ENCODE results near the gene KLK2.

Gene KLK2

DNA sequence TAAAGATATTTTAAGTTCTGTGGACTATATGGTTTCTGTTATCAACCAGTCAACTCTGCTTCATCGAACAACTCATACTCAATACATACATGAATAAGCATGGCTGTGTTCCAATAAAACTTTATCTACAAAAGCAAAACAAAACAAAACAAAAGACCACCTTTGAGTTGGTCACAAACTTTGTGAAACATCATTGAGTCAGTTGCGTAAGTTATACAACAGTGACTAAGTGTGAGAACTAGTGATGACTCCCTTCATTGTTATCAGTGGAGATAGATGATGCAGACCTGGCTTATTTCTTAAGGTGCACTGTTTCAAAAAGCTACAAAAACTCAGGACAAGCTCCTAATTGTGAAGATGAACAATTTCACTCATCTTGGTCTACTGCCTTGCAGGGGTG is 52.5 kb downstream of the KLK2 start:
- DNase-seq: no peak

DNA sequence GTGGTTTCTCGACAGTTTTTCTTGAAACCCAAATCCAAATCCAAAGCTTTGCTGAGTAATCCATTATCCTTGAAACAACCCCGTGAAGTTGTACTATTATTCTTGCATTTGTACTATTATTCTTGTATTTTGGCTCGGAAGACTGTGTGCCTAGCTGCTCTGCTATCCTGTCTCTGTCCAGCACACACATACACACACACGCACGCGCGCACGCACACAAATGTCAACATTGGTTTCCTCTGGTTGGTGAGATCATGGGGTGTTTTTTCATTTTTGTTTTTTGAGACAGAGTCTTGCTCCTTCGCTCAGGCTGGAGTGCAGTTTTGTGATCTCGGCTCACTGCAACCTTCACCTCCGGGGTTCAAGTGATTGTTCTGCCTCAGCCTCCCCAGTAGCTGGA is 52.9 kb downstream of the KLK2 start:
- DNase-seq: no peak

DNA sequence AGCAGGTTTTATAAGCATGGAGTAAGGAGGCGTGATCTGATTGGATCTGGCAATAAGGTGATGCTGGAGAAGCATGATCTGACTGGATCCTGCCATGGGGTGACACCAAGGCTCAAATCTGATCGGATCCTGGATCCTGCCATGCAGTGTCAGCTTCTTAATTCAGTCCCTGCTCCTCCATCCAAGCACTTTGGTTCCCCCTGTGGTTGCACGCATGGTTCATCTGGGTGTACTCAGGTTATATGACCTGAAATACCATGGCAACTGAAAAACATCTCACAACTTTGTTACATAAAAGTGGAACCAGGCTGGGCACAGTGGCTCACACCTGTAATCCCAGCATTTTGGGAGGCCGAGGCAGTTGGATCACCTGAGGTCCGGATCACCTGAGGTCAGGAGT is 55.6 kb downstream of the KLK2 start:
- no peak for DNase-seq
